IMR-90 (cell line): ENCODE data around the gene KMT5C. TPM values are rescaled to one million over a fixed set of nuclear protein-coding genes. Genes with fewer than 3 reads are reported as not detected.

Source experiments
- ATAC-seq: fragments of 200-7000 bp; cut with Tn5 transposase; 2 replicates; pipeline ENCODE4 v1.9.1; 2020; ENCODE audit warnings: low read depth, mild to moderate bottlenecking, moderate library complexity
- BruUV-seq: library from RNA; stranded (reverse); fragments of 400-500 nt; replicated peaks from 2 replicates; lab custom pipeline; 2021; lab: Mats Ljungman, UMichigan
- CTCF ChIA-PET: fragments of 300-600 bp; formaldehyde crosslinking; extraction: SDS; loops from one replicate; lab custom pipeline; 2021; ENCODE audit warnings: antibody characterized with exemption; lab: Yijun Ruan, JAX
- POLR2A ChIA-PET: fragments of 300-600 bp; sonication (Branson Sonifier 250); formaldehyde crosslinking; loops from one replicate; lab custom pipeline; 2022; ENCODE audit warnings: antibody characterized with exemption; ENCODE audit not compliant: unreplicated experiment; lab: Charles Lee
- DNase-seq: peaks from one replicate; pipeline ENCODE4 v3.0.0; 2013
- H2AFZ ChIP-seq: replicated peaks from 2 replicates; pipeline ENCODE3; 2013; ENCODE audit warnings: low read length, mild to moderate bottlenecking; ENCODE audit not compliant: poor library complexity
- H2AK5ac ChIP-seq: 2 replicates; pipeline ENCODE4 v1.6.1; 2013; ENCODE audit warnings: low read depth, low read length, inconsistent platforms
- H2AK9ac ChIP-seq: replicated peaks from 2 replicates; pipeline ENCODE3; 2013; ENCODE audit warnings: mild to moderate bottlenecking, low read depth, low read length, moderate library complexity; ENCODE audit not compliant: poor library complexity
- H2BK120ac ChIP-seq: 2 replicates; pipeline ENCODE4 v1.6.1; 2013; ENCODE audit warnings: low read depth, low read length, inconsistent platforms
- H2BK15ac ChIP-seq: 3 replicates; pipeline ENCODE4 v1.6.1; 2013; ENCODE audit warnings: low read depth, low read length, inconsistent platforms
- H2BK20ac ChIP-seq: 2 replicates; pipeline ENCODE4 v1.6.1; 2013; ENCODE audit warnings: low read depth, mild to moderate bottlenecking, inconsistent platforms, low read length, moderate library complexity
- H2BK5ac ChIP-seq: 2 replicates; pipeline ENCODE4 v1.6.1; 2013; ENCODE audit warnings: mild to moderate bottlenecking, low read depth, low read length, inconsistent platforms; ENCODE audit not compliant: poor library complexity, severe bottlenecking
- H3K14ac ChIP-seq: replicated peaks from 2 replicates; pipeline ENCODE4 v1.6.1; 2013; ENCODE audit warnings: low read depth, low read length, inconsistent platforms
- H3K18ac ChIP-seq: 2 replicates; pipeline ENCODE4 v1.6.1; 2013; ENCODE audit warnings: low read depth, low read length, control low read depth
- H3K23ac ChIP-seq: 2 replicates; pipeline ENCODE4 v1.6.1; 2013; ENCODE audit warnings: low read depth, low read length, inconsistent platforms
- H3K27ac ChIP-seq: 2 replicates; pipeline ENCODE4 v1.5.1; 2013; ENCODE audit warnings: mild to moderate bottlenecking, control low read depth, low read length; ENCODE audit not compliant: insufficient read depth
- H3K27me3 ChIP-seq: 2 replicates; pipeline ENCODE4 v1.6.1; 2013; ENCODE audit warnings: low read length; ENCODE audit not compliant: control insufficient read depth, insufficient read depth
- H3K36me3 ChIP-seq: 2 replicates; pipeline ENCODE4 v1.6.1; 2013; ENCODE audit warnings: low read length, mixed read lengths; ENCODE audit not compliant: control insufficient read depth, insufficient read depth
- H3K4ac ChIP-seq: 2 replicates; pipeline ENCODE4 v1.6.1; 2013; ENCODE audit warnings: low read depth, low read length, inconsistent platforms
- H3K4me1 ChIP-seq: 2 replicates; pipeline ENCODE4 v1.6.1; 2013; ENCODE audit warnings: low read length, mixed read lengths; ENCODE audit not compliant: control insufficient read depth, insufficient read depth
- H3K4me2 ChIP-seq: 2 replicates; pipeline ENCODE4 v1.6.1; 2013; ENCODE audit warnings: low read depth, mild to moderate bottlenecking, control low read depth, low read length, moderate library complexity
- H3K4me3 ChIP-seq: 2 replicates; pipeline ENCODE4 v1.5.1; 2013; ENCODE audit warnings: low read depth, mild to moderate bottlenecking, control low read depth, low read length, moderate library complexity; ENCODE audit not compliant: insufficient read depth
- H3K56ac ChIP-seq: 2 replicates; pipeline ENCODE4 v1.6.1; 2013; ENCODE audit warnings: low read length, inconsistent platforms; ENCODE audit not compliant: insufficient read depth; ENCODE audit errors: extremely low read depth
- H3K79me1 ChIP-seq, 2 experiments: 2 replicates each; pipeline ENCODE4 v1.6.1; 2013; ENCODE audit warnings: low read length in 2 of 2, inconsistent platforms in 1 of 2, low read depth in 1 of 2
- H3K9ac ChIP-seq: 2 replicates; pipeline ENCODE4 v1.6.1; 2013; ENCODE audit warnings: low read depth, low read length, control low read depth
- H3K9me1 ChIP-seq: 2 replicates; pipeline ENCODE4 v1.6.1; 2013; ENCODE audit warnings: low read length, inconsistent platforms; ENCODE audit not compliant: insufficient read depth
- H3K9me3 ChIP-seq: 2 replicates; pipeline ENCODE4 v1.6.1; 2013; ENCODE audit warnings: low read length; ENCODE audit not compliant: control insufficient read depth, insufficient read depth
- H4K20me1 ChIP-seq: 2 replicates; pipeline ENCODE4 v1.6.1; 2013; ENCODE audit warnings: low read length, inconsistent platforms; ENCODE audit not compliant: insufficient read depth
- H4K5ac ChIP-seq: 2 replicates; pipeline ENCODE4 v1.6.1; 2013; ENCODE audit warnings: mild to moderate bottlenecking, low read depth, low read length, control low read depth
- H4K8ac ChIP-seq, 2 experiments: 2 replicates each; pipeline ENCODE4 v1.6.1; 2013; ENCODE audit warnings: low read depth in 2 of 2, low read length in 2 of 2, control low read depth in 1 of 2, inconsistent platforms in 1 of 2
- H4K91ac ChIP-seq: 2 replicates; pipeline ENCODE4 v1.6.1; 2013; ENCODE audit warnings: low read depth, low read length, inconsistent platforms; ENCODE audit not compliant: insufficient read depth
- MAZ ChIP-seq: IDR thresholded peaks from 2 replicates; pipeline ENCODE4 v1.6.1; 2012; ENCODE audit warnings: low read depth, mild to moderate bottlenecking, low read length, improper control_type of control experiment, moderate library complexity, borderline replicate concordance
- SMC3 ChIP-seq: fragments of 150-350 bp; IDR thresholded peaks from 2 replicates; pipeline ENCODE4 v1.6.1; 2016; ENCODE audit warnings: low read depth, mild to moderate bottlenecking, antibody characterized with exemption, low read length, moderate library complexity
- WGBS, 2 experiments: methylation state at CpG; one replicate each; pipeline versions ENCODE4 v1.1.5 to v1.1.7; 2013; ENCODE audit warnings: missing lambda C conversion rate in 2 of 2; ENCODE audit not compliant: insufficient read length in 1 of 2; ENCODE audit errors: extremely low coverage in 2 of 2; 5-methylcytosine and 5-hydroxymethylcytosine counted together
- dilution Hi-C: fragments of 300-500 bp; cut with HindIII; formaldehyde crosslinking; loops from one replicate; pipeline ENCODE4 v1.14.3; 2018; ENCODE audit warnings: low sequenced_read_pairs; ENCODE audit not compliant: unreplicated experiment
- in situ Hi-C: fragments of 300-500 bp; cut with MboI; formaldehyde crosslinking; loops from 3 replicates; pipeline ENCODE4 v1.14.3; 2019; ENCODE audit warnings: low sequenced_read_pairs, inconsistent platforms, mixed read lengths
- intact Hi-C: fragments of 100-400 bp; cut with micrococcal nuclease; formaldehyde crosslinking; loops from 2 replicates; pipeline ENCODE4 v1.10.0; 2022
- polyA plus RNA-seq, 3 experiments: library from polyadenylated mRNA; depleted of rRNA; stranded (reverse); fragments of >200 nt; gene quantifications; 2 replicates each; pipeline ENCODE4 v1.2.3, GENCODE V29; 2012; ENCODE audit warnings: low replicate concordance in 1 of 3
- total RNA-seq: library from RNA; depleted of rRNA; stranded (reverse); fragments of >200 nt; gene quantifications from 2 replicates; pipeline ENCODE4 v1.2.3, GENCODE V29; 2012

The KMT5C gene
- total and polyA plus RNA-seq, 2 of the 4 experiments (the other 2 are of a cell fraction) = 1.8 to 5.9 TPM

GRCh38 chr19:55382013-55382412, 42.3 kb downstream of the KMT5C start:
- H2AK5ac ChIP-seq = 0 out of 2 replicates have a peak overlapping the region, but pooled peaks have one; percentile 61
- dilution Hi-C loops (no loop called here), in situ Hi-C loops (loop anchor here (10.0 kb wide), 1 partner anchor 87 kb away; no protein-coding TSS in a partner anchor), intact Hi-C loops (no loop called here)
- H3K9ac ChIP-seq = no peak overlapping the region
- H3K36me3 ChIP-seq = peaks cover 6% of the 10 kb centered on the region
- H2AK9ac ChIP-seq = no peak overlapping the region
- H3K4ac ChIP-seq = no peak overlapping the region
- no peak for DNase-seq
- TF ChIP-seq SMC3 = no peak
- no peak for TF ChIP-seq MAZ
- ChIA-PET CTCF (no interaction called here), POLR2A (no interaction called here)
- H3K9me1 ChIP-seq = 0 out of 2 replicates have a peak, but pooled peaks cover 4% of the 10 kb centered on the region
- no peak overlapping the region for H2BK120ac ChIP-seq
- no peak overlapping the region for H4K5ac ChIP-seq
- ATAC-seq = no peak
- no peak overlapping the region for H3K18ac ChIP-seq
- no peak overlapping the region for H4K8ac ChIP-seq
- H3K14ac ChIP-seq = no peak overlapping the region
- H3K23ac ChIP-seq = no peak overlapping the region
- H3K4me2 ChIP-seq = no peak overlapping the region
- no peaks in the 10 kb centered on the region for H3K27me3 ChIP-seq
- peaks cover 14 to 16% of the 10 kb centered on the region in 2 experiments; a peak in 3 of 4 replicates for H3K79me1 ChIP-seq
- H2BK5ac ChIP-seq = no peak overlapping the region
- H2AFZ ChIP-seq = no peak overlapping the region
- H3K27ac ChIP-seq = no peak overlapping the region
- 97 to 98% methylated on average over 3 to 4 of the region's 5 CpGs for WGBS, 2 experiments
- H3K9me3 ChIP-seq = no peaks in the 10 kb centered on the region
- peaks cover 14% of the 10 kb centered on the region for H3K4me1 ChIP-seq
- H4K91ac ChIP-seq = no peak overlapping the region; the same call in 1 of the 2 replicates
- H4K20me1 ChIP-seq = peaks cover 13% of the 10 kb centered on the region
- H2BK20ac ChIP-seq = no peak overlapping the region
- H3K56ac ChIP-seq = no peak overlapping the region
- H3K4me3 ChIP-seq = no peak overlapping the region
- no TSS peak for BruUV-seq
- H2BK15ac ChIP-seq = no peak overlapping the region
